ENCODE data around the gene PTPRR. TPM values are rescaled to one million over a fixed set of nuclear protein-coding genes. Genes with fewer than 3 reads are reported as not detected.

The PTPRR gene
- polyA plus RNA-seq, 1 of the 3 experiments (the other 2 are of a cell fraction): 1.4 TPM

- Histone ChIP-seq H3K4me3 (ENCODE audit: low read depth in 2 of 2, low read length in 1 of 2) (no peak overlapping the region), H3K4me2 (no peak overlapping the region), H3K27ac (ENCODE audit: low read depth in 2 of 2, low read length in 1 of 2) (no peak overlapping the region), H3K9me2 (peaks cover 2% of the 10 kb centered on the region; the same call in 1 of the 2 replicates), H2AFZ (ENCODE audit: low read depth) (no peak overlapping the region), H3F3A (replicated peaks; ENCODE audit: insufficient read depth) (no peaks in the 10 kb centered on the region), H3K9ac (no peak overlapping the region), H4K20me1 (ENCODE audit: insufficient read depth) (no peaks in the 10 kb centered on the region), H3K36me3 (replicated peaks in 1 of 2; ENCODE audit: control insufficient read depth in 1 of 2, insufficient read depth in 2 of 2, low read length in 1 of 2) (no peaks in the 10 kb centered on the region), H3K79me2 (ENCODE audit: insufficient read depth) (no peaks in the 10 kb centered on the region), H3K4me1 (ENCODE audit: control insufficient read depth in 1 of 2, insufficient read depth in 2 of 2, low read depth in 1 of 2, low read length in 1 of 2) (no peaks in the 10 kb centered on the region; a peak in 1 of 4 replicates), H3K9me3 (no peaks in the 10 kb centered on the region), H3K27me3 (ENCODE audit: insufficient read depth) (no peaks in the 10 kb centered on the region)
- ChIA-PET CTCF (no interaction called here), POLR2A (no interaction called here)
- DNase-seq: no peak
- WGBS (ENCODE audit: low lambda C conversion rate): 37% methylated on average over 2 of the region's 2 CpGs
- TF ChIP-seq NFIC (IDR thresholded peaks at IDR 0.05; ENCODE audit: borderline replicate concordance) (no peak), JUND (IDR thresholded peaks at IDR 0.05) (no peak), USF1 (IDR thresholded peaks at IDR 0.05; ENCODE audit: borderline replicate concordance, low read depth) (no peak), RFX5 (IDR thresholded peaks at IDR 0.05; ENCODE audit: low read length) (no peak), RCOR1 (IDR thresholded peaks at IDR 0.05; ENCODE audit: low read length) (no peak), MXI1 (IDR thresholded peaks at IDR 0.05; ENCODE audit: low read depth, low read length) (no peak), PBX3 (IDR thresholded peaks at IDR 0.05) (no peak), NRF1 (IDR thresholded peaks at IDR 0.05; ENCODE audit: low read depth, low read length) (no peak), RAD21 (IDR thresholded peaks at IDR 0.05; ENCODE audit: low read length) (no peak), SIN3A (IDR thresholded peaks at IDR 0.05; ENCODE audit: borderline replicate concordance, low read depth, low read length) (no peak), RXRA (IDR thresholded peaks at IDR 0.05; ENCODE audit: borderline replicate concordance, low read depth) (no peak), REST (IDR thresholded peaks at IDR 0.05; ENCODE audit: low read depth, low read length) (no peak), SMC3 (IDR thresholded peaks at IDR 0.05; ENCODE audit: low read depth, low read length) (no peak), GABPA (IDR thresholded peaks at IDR 0.05; ENCODE audit: low read depth) (no peak), FOXM1 (IDR thresholded peaks at IDR 0.05; ENCODE audit: low read depth) (no peak)
These were observed 41.8 kb upstream of the PTPRR start for GRCh38 chr12:70962226-70962794.
